Karpas-422 (cell line): ENCODE results near the gene BNC2. TPM values are rescaled to one million over a fixed set of nuclear protein-coding genes. Genes with fewer than 3 reads are reported as not detected.

Experiments used
- DNase-seq: peaks from one replicate; pipeline ENCODE4 v3.0.0-alpha.2; 2015
- H2AFZ ChIP-seq: fragments of 200-600 bp; sonication (generic); 2 replicates; pipeline ENCODE4 v1.6.1; 2014; ENCODE audit warnings: antibody characterized with exemption, low read length, mixed read lengths
- H3K27ac ChIP-seq: fragments of 200-600 bp; sonication (generic); 2 replicates; pipeline ENCODE4 v1.5.1; 2014; ENCODE audit warnings: mild to moderate bottlenecking, low read length, moderate library complexity
- H3K27me3 ChIP-seq: fragments of 200-600 bp; sonication (generic); 2 replicates; pipeline ENCODE4 v1.6.1; 2014; ENCODE audit warnings: low read length, mixed read lengths
- H3K36me3 ChIP-seq: fragments of 200-600 bp; sonication (generic); 2 replicates; pipeline ENCODE4 v1.6.1; 2014; ENCODE audit warnings: low read length, mixed read lengths; ENCODE audit not compliant: insufficient read depth
- H3K4me1 ChIP-seq: fragments of 200-600 bp; sonication (generic); 2 replicates; pipeline ENCODE4 v1.6.1; 2014; ENCODE audit warnings: mild to moderate bottlenecking, low read length, mixed read lengths
- H3K4me2 ChIP-seq: fragments of 200-600 bp; sonication (generic); 2 replicates; pipeline ENCODE4 v1.6.1; 2014; ENCODE audit warnings: low read length, low read depth, mild to moderate bottlenecking; ENCODE audit not compliant: poor library complexity, severe bottlenecking
- H3K4me3 ChIP-seq: fragments of 200-600 bp; sonication (generic); 2 replicates; pipeline ENCODE4 v1.5.1; 2014; ENCODE audit warnings: mild to moderate bottlenecking, antibody characterized with exemption, low read length, mixed read lengths
- H3K79me2 ChIP-seq: fragments of 200-600 bp; sonication (generic); 2 replicates; pipeline ENCODE4 v1.6.1; 2014; ENCODE audit warnings: mild to moderate bottlenecking, low read length, mixed read lengths
- H3K9ac ChIP-seq: fragments of 200-600 bp; sonication (generic); 2 replicates; pipeline ENCODE4 v1.6.0; 2014; ENCODE audit warnings: low read length
- H3K9me2 ChIP-seq: fragments of 200-600 bp; sonication (generic), shearing (Covaris generic); replicated peaks from 2 replicates; pipeline ENCODE4 v1.6.0; 2014; ENCODE audit warnings: mild to moderate bottlenecking, low read length, moderate library complexity; ENCODE audit not compliant: insufficient read depth
- H3K9me3 ChIP-seq: fragments of 300-700, 200-600 bp; sonication (generic); 2 replicates; pipeline ENCODE4 v1.6.1; 2014; ENCODE audit warnings: low read length, mixed read lengths
- H4K20me1 ChIP-seq: fragments of 200-600 bp; sonication (generic); 2 replicates; pipeline ENCODE4 v1.6.1; 2014; ENCODE audit warnings: mild to moderate bottlenecking, antibody characterized with exemption, low read length, low read depth; ENCODE audit not compliant: insufficient read depth
- total RNA-seq: library from RNA; depleted of rRNA; stranded (reverse); fragments of >200 nt; shearing (Covaris generic); gene quantifications from 2 replicates; pipeline ENCODE4 v1.2.3, GENCODE V29; 2014; ENCODE audit warnings: low replicate concordance

Gene BNC2
- total RNA-seq, 1 experiment from 2014 or later: not detected

DNA sequence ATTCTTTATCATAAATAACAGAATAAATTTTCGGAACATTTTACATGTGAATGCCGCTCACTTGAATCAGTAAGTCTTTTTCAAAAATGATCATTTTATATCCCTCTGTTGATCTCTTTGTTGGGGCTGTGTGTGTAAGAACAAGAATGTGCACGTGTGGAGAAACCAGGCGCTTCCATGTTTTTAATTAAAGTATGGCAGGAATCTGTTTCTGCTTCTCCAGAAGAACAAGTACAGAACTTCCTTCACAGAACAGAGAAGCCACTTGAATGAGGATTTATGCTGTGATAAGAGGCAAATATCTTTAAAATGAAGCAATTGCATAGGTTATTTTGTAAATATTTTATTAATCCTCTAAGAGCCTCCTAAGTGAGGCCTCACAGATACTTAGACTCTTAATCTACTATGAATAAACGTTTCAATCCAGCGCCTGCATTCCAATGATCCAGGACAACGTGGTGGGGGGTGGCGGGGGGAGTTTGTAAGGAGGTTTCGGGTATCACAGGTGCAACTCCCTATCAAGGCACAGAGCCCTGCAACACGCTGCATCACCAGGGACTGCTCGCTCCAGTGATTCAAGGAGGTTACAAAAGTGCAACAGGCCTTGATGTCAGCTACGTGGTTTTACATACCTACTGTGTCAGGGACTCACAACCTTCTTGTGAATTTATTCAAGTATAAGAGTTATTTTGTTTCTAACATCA lies 409.2 kb downstream of the BNC2 start:
- peaks cover 14% of the 10 kb centered on the region for H3K4me1 ChIP-seq
- H3K9me2 ChIP-seq: no peaks in the 10 kb centered on the region
- H3K4me2 ChIP-seq: no peak overlapping the region
- H4K20me1 ChIP-seq: no peaks in the 10 kb centered on the region
- H3K9me3 ChIP-seq: no peaks in the 10 kb centered on the region
- no peak overlapping the region for H2AFZ ChIP-seq
- H3K4me3 ChIP-seq: no peak overlapping the region
- H3K27ac ChIP-seq: no peak overlapping the region
- no peaks in the 10 kb centered on the region for H3K36me3 ChIP-seq
- H3K27me3 ChIP-seq: no peaks in the 10 kb centered on the region
- no peak overlapping the region for H3K9ac ChIP-seq
- DNase-seq: peak; percentile 61
- no peaks in the 10 kb centered on the region for H3K79me2 ChIP-seq

DNA sequence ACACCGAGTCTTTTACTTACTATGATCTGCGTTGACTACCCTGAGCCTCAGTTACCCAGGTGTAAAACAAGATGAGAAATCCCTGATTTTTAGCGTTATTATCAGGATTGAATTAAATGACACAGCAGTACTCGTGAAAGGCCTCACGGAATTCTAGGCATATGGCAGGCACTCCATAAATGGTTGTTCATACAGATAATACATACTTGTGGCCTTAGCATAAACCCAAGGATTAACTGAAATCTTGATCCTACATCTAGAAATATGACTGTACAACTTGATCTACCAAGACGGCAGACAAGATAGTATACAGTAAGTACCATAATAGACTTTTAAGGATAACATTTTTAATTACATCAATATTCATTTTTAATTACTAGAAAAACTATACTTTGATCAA lies 409.8 kb downstream of the BNC2 start:
- H4K20me1 ChIP-seq: no peaks in the 10 kb centered on the region
- DNase-seq: no peak
- no peak overlapping the region for H3K9ac ChIP-seq
- H3K79me2 ChIP-seq: no peaks in the 10 kb centered on the region
- no peak overlapping the region for H3K27ac ChIP-seq
- H3K9me3 ChIP-seq: no peaks in the 10 kb centered on the region
- H3K4me1 ChIP-seq: peaks cover 14% of the 10 kb centered on the region
- H3K36me3 ChIP-seq: no peaks in the 10 kb centered on the region
- no peak overlapping the region for H3K4me2 ChIP-seq
- no peak overlapping the region for H3K4me3 ChIP-seq
- no peaks in the 10 kb centered on the region for H3K9me2 ChIP-seq
- no peak overlapping the region for H2AFZ ChIP-seq
- no peaks in the 10 kb centered on the region for H3K27me3 ChIP-seq

DNA sequence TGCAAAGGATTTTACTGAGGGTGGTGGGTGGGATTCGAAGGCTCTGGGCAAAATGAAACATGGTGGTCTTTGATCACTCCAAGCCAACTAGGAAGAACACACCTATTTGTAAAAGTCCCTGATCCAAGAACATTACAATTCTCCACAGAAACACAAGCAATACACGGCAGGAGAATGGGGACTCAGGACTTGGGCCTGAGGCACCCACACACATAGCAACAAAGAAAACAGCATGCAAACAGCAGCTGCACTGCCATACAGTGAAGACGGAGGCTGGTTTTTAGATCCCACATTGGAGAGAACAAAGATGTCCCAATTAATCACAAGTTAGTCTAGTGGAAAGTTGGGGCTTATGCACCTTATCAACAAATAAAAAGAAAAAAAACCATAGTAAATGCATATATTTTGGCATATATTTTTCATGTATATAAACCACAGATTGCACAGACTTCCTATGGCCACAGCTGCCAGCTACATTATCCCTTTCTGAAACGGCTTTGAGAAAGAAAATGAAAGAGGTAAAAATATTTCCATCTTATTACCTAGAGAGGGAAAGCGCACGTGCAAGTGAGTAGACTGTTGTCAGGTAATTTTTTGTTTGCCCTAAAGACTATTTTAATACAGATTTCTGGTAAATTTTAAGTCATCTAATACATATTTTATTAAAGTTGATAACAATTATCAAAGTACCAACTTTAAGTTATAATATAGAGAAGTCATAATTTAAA lies 410.9 kb downstream of the BNC2 start:
- H3K9me3 ChIP-seq: no peaks in the 10 kb centered on the region
- H3K27me3 ChIP-seq: no peaks in the 10 kb centered on the region
- no peak overlapping the region for H3K27ac ChIP-seq
- H3K36me3 ChIP-seq: no peaks in the 10 kb centered on the region
- H4K20me1 ChIP-seq: no peaks in the 10 kb centered on the region
- no peak overlapping the region for H3K4me3 ChIP-seq
- H3K9ac ChIP-seq: no peak overlapping the region
- H3K4me2 ChIP-seq: no peak overlapping the region
- H3K4me1 ChIP-seq: peaks cover 14% of the 10 kb centered on the region
- no peak overlapping the region for H2AFZ ChIP-seq
- H3K79me2 ChIP-seq: no peaks in the 10 kb centered on the region
- no peaks in the 10 kb centered on the region for H3K9me2 ChIP-seq
- no peak for DNase-seq

DNA sequence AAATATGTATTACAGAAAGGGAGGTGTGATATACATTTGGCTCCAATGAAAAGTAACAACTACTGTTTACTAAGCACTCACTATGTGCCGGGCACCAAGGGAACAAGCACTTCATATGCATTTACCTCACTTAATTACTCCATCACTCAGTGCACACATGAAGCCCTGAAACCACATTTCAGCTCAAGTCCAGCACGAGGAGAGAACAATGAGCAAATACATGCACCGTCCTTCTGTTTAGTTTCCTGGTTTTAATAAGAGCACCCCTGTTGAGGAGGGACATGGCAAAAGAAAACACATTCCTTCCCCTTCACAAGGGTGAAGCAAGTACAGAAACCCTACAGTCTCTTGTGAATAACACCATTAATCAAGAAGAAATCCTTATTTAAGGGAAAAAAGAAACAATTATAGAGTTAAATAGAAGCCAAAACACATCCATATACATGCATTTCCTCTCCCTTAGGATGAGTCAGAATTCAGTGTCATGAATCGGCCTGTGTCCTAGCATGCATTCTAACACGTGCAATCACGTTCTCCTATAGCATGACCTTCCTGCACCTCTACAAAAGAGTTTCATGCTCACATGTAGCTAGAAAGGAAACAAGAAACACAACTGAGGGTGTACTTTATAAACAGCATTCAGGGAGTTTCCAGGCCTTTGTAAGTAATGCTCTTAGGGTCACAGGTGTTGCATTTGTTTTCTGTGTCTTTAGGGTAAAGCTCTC lies 411.6 kb downstream of the BNC2 start:
- H3K9ac ChIP-seq: no peak overlapping the region
- no peaks in the 10 kb centered on the region for H3K36me3 ChIP-seq
- H3K4me1 ChIP-seq: peaks cover 14% of the 10 kb centered on the region
- no peaks in the 10 kb centered on the region for H3K27me3 ChIP-seq
- no peak overlapping the region for H3K4me3 ChIP-seq
- no peak overlapping the region for H3K27ac ChIP-seq
- DNase-seq: no peak
- H4K20me1 ChIP-seq: no peaks in the 10 kb centered on the region
- H3K9me3 ChIP-seq: no peaks in the 10 kb centered on the region
- no peaks in the 10 kb centered on the region for H3K79me2 ChIP-seq
- no peak overlapping the region for H2AFZ ChIP-seq
- H3K9me2 ChIP-seq: no peaks in the 10 kb centered on the region
- H3K4me2 ChIP-seq: no peak overlapping the region

DNA sequence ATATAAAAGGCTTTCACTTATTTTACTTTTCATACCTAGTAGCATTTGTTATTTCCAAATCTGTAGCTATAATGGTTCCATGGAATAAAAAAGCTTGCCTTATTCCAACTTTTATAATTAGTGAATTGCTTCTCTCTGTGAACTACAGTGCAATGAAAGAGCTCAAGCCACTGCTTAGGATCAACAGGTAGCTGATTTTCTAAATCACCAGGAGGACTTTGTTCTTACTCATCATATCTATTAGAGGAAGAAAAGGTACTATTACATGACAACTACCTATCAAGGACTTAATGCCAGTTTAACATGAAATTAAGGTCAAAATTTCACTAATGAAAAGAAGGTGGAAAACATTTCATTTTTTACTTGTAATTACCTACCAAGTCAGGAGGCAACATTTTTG lies 414.6 kb downstream of the BNC2 start:
- H3K9me3 ChIP-seq: no peaks in the 10 kb centered on the region
- DNase-seq: no peak
- no peaks in the 10 kb centered on the region for H3K79me2 ChIP-seq
- no peaks in the 10 kb centered on the region for H3K9me2 ChIP-seq
- no peak overlapping the region for H3K9ac ChIP-seq
- H3K4me2 ChIP-seq: no peak overlapping the region
- H2AFZ ChIP-seq: no peak overlapping the region
- no peak overlapping the region for H3K27ac ChIP-seq
- H3K4me3 ChIP-seq: no peak overlapping the region
- H3K27me3 ChIP-seq: no peaks in the 10 kb centered on the region
- H3K4me1 ChIP-seq: no peaks in the 10 kb centered on the region
- no peaks in the 10 kb centered on the region for H4K20me1 ChIP-seq
- H3K36me3 ChIP-seq: no peaks in the 10 kb centered on the region

DNA sequence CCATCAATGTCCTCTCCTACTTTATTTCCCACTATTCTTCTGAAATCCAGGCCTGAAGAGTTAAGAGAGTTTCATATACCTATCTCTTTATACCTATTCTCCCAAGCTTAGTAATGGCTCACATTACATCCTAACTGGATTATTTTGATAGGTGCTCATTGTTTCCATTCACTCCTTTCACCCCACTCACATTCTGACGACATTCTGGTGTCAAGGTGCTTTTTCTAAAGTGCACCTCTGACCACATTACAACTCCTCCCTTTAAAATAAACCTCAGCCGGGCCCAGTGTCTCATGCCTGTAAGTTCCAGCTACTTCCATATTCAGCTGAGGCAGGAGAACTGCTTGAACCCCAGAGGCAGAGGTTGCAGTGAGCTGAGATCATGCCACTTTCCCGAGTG lies 417.1 kb downstream of the BNC2 start:
- H3K36me3 ChIP-seq: no peaks in the 10 kb centered on the region
- no peak for DNase-seq

DNA sequence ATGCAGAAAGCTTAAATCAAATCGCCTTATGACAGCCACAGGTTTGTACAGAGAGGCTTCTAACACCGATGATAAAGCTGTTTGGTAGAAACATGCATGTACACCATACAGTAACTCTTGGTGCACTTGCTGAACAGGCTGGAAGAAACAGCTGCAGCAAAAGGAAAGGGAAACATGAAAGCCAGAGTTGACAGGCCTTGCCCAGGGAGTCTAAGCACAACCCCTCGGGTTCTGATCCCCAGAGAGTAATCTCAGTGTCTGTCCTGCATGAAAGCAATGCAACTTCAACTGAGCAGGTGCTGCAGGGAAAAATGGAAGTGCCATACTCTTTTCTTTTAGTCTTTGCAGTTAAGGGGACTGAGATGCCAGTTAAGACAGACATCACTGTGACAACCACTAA lies 419.9 kb downstream of the BNC2 start:
- H3K36me3 ChIP-seq: no peaks in the 10 kb centered on the region
- H3K27me3 ChIP-seq: no peaks in the 10 kb centered on the region
- H3K9ac ChIP-seq: no peak overlapping the region
- no peaks in the 10 kb centered on the region for H3K79me2 ChIP-seq
- H3K9me2 ChIP-seq: no peaks in the 10 kb centered on the region
- DNase-seq: no peak
- no peak overlapping the region for H3K4me3 ChIP-seq
- H4K20me1 ChIP-seq: no peaks in the 10 kb centered on the region
- H3K27ac ChIP-seq: no peak overlapping the region
- no peaks in the 10 kb centered on the region for H3K9me3 ChIP-seq
- H3K4me1 ChIP-seq: no peaks in the 10 kb centered on the region
- no peak overlapping the region for H3K4me2 ChIP-seq
- H2AFZ ChIP-seq: no peak overlapping the region

More for the DNA sequence above, 417.1 kb downstream of the BNC2 start:
- H3K27me3 ChIP-seq: no peaks in the 10 kb centered on the region
- H3K27ac ChIP-seq: no peak overlapping the region
- no peaks in the 10 kb centered on the region for H3K9me3 ChIP-seq
- H2AFZ ChIP-seq: no peak overlapping the region
- H3K79me2 ChIP-seq: no peaks in the 10 kb centered on the region
- no peak overlapping the region for H3K9ac ChIP-seq
- no peaks in the 10 kb centered on the region for H3K4me1 ChIP-seq
- no peaks in the 10 kb centered on the region for H3K9me2 ChIP-seq
- no peak overlapping the region for H3K4me3 ChIP-seq
- no peak overlapping the region for H3K4me2 ChIP-seq
- no peaks in the 10 kb centered on the region for H4K20me1 ChIP-seq

DNA sequence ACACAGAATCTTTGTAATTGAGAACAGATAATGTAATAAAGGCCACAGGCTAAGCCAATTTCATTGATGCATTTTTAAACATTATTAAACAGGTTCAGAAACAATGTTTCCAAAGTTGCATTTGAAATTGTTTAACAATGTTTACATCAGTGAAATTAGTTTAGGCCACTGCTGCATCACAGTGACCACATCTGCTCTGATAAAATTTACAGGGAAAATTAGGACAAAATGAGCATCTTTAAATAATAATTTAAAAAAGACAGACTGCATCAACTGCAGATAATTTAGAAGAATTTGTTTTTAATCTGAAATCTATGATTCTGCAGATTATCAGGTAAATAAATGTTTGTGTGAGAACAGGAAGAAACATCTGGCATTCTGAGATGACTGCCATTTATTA lies 420.4 kb downstream of the BNC2 start:
- no peaks in the 10 kb centered on the region for H3K36me3 ChIP-seq
- no peak overlapping the region for H2AFZ ChIP-seq
- H3K27ac ChIP-seq: no peak overlapping the region
- no peak overlapping the region for H3K4me3 ChIP-seq
- H3K79me2 ChIP-seq: no peaks in the 10 kb centered on the region
- no peaks in the 10 kb centered on the region for H3K9me3 ChIP-seq
- no peaks in the 10 kb centered on the region for H3K9me2 ChIP-seq
- no peaks in the 10 kb centered on the region for H4K20me1 ChIP-seq
- no peaks in the 10 kb centered on the region for H3K27me3 ChIP-seq
- H3K9ac ChIP-seq: no peak overlapping the region
- no peaks in the 10 kb centered on the region for H3K4me1 ChIP-seq
- no peak overlapping the region for H3K4me2 ChIP-seq
- DNase-seq: no peak
